ENCODE results near the gene HIBADH. TPM values are rescaled to one million over a fixed set of nuclear protein-coding genes. Genes with fewer than 3 reads are reported as not detected.

HIBADH gene
- 26.5 TPM for total RNA-seq (ENCODE audit: insufficient read depth, low replicate concordance)

- DNase-seq (ENCODE audit: low spot score), result peak; percentile 99
These were observed at the start of gene HIBADH for GRCh38 chr7:27662490-27663205. Gene HIBADH, minus strand, starts transcription at chr7:27662883. Its CDS starts 95 bp downstream, at chr7:27662788.

- no peak for DNase-seq (ENCODE audit: low spot score)
These were observed 49.5 kb upstream of the HIBADH start for GRCh38 chr7:27712217-27712616.

DNA sequence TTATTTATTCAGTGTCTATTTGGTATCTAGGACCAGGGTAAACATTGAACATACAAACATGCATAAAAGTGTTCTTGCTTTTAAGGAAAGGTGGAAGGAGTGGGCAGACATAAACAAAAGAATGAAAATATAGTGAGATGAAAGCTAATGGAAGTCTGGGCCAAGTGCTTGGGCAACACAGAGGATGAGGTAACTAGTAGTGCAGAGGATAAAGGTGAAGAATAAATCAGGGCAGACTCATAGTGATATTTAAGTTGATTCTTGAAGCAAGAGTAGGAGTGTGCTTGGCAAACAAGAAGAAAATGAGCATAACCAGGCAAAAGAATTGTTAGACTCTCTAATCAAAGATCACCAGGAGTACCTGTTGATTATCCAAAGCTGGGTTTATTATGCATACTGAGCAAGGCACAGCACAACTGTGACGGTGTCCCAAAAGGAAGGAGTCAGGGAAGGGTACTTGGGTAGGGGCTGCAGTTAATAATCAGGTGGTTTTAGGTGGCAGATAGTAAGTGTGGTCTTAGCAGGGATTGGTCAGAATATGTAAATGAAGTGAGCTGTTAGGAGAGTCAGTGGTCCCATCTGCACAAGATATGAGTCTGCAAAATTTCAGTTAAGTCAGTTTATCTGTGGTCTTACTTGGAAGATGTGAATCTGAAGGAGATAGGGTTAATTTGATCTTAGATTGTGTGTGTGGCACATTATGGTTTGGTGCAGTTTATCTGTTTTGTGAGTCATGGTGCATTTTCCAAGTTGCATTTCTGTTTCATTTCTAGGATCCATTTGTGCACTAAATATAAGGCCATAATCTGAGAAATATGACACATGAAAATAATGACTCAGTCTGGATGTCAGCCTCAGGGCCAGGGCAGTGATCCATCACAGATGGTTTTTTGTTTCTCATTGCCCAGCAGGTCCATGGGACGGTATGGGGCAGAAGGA is 46.7 kb upstream of the HIBADH start:
- DNase-seq (ENCODE audit: low spot score), result peak; percentile 76

GRCh38 chr7:27708485-27708884 is 45.8 kb upstream of the HIBADH start:
- DNase-seq (ENCODE audit: low spot score), result no peak

DNA sequence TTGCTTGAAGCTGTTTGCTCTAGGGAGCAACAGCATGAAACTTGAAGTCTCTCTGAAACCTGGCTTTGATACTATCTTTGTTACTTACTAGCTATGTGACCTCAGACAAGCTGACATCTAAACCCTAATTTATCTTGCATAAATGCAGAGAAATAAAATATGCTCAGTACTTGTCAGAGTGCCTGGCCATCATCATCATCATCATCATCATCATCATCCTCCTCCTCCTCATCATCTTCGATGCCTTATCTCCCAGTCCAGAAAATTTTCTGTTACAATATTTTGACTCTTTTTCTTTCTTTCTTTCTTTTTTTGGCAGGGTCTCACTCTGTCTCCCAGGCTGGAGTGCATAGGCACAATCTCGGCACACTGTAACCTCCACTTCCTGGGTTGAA is 42.5 kb upstream of the HIBADH start:
- DNase-seq (ENCODE audit: low spot score), result no peak

GRCh38 chr7:27704422-27705199 is 41.9 kb upstream of the HIBADH start:
- DNase-seq (ENCODE audit: low spot score), result peak; percentile 22

GRCh38 chr7:27703181-27703580 is 40.5 kb upstream of the HIBADH start:
- DNase-seq (ENCODE audit: low spot score), result no peak

- no peak for DNase-seq (ENCODE audit: low spot score)
These were observed 37.8 kb upstream of the HIBADH start for GRCh38 chr7:27700501-27700900.

GRCh38 chr7:27699751-27700150 is 37.1 kb upstream of the HIBADH start:
- no peak for DNase-seq (ENCODE audit: low spot score)

GRCh38 chr7:27697861-27698430 is 35.3 kb upstream of the HIBADH start:
- DNase-seq (ENCODE audit: low spot score), result no peak

DNA sequence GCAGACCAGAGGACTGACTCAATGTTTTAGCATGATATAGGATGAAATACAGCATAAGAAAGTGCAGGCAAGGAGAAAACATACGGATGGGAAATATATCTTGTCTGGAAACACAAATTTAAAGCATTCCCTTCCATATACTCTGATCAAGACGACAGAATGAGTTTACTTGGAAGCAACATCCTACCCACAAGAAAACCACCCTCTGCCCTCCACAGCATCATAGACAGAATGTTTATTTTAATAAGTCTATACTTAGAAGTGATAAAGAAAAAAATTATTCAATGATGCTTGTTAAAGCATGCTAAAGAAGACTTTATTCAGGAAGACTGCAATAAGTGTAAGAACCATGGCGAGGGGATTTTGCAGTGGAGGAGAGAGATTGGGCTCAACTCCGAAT is 32.4 kb upstream of the HIBADH start:
- no peak for DNase-seq (ENCODE audit: low spot score)

- no peak for DNase-seq (ENCODE audit: low spot score)
These were observed 31.1 kb upstream of the HIBADH start for GRCh38 chr7:27693794-27694193.

GRCh38 chr7:27690649-27691048 is 28.0 kb upstream of the HIBADH start:
- DNase-seq (ENCODE audit: low spot score), result no peak

GRCh38 chr7:27689591-27690164 is 27.0 kb upstream of the HIBADH start:
- DNase-seq (ENCODE audit: low spot score), result no peak

GRCh38 chr7:27689150-27689549 is 26.5 kb upstream of the HIBADH start:
- no peak for DNase-seq (ENCODE audit: low spot score)

- DNase-seq (ENCODE audit: low spot score), result no peak
These were observed 26.0 kb upstream of the HIBADH start for GRCh38 chr7:27688646-27689045.

DNA sequence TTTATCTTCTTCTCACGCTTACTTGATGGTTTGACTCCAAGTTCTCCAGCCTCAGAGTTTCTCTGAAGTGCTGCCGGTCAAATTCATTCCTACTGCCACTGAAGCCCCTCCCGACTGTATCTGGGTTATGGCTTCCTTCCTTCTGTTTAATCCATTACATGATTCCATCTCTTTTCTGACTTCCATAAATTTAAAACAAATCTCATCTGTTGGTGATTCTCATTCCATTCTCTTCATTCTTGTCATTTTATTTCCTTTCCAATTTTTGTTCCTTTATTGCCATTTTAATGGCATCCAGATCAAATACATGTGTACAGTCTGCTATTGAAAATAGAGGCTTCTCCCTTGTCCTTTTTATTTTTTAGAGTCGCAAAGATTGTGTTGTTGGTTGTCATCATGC is 25.4 kb upstream of the HIBADH start:
- DNase-seq (ENCODE audit: low spot score), result no peak

DNA sequence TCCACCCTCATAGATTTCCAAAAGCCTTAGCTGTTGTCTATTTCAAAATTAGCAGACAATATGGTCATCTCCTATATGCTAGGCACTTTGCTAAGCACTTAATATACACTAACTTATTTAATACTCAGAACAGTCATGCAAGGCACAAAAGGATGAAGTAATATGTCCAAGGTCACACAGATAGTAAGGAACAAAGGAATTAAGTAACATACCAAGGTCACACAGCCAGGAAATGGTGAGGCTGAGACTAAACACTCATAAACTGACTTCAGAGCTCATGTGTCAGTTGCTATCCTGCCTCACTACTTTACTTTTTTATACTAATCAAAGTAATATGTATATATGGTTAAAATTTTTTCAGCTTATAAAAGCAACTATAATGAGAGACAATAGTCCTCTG is 23.6 kb upstream of the HIBADH start:
- no peak for DNase-seq (ENCODE audit: low spot score)

- DNase-seq (ENCODE audit: low spot score), result no peak
These were observed 23.2 kb upstream of the HIBADH start for GRCh38 chr7:27685893-27686292.

DNA sequence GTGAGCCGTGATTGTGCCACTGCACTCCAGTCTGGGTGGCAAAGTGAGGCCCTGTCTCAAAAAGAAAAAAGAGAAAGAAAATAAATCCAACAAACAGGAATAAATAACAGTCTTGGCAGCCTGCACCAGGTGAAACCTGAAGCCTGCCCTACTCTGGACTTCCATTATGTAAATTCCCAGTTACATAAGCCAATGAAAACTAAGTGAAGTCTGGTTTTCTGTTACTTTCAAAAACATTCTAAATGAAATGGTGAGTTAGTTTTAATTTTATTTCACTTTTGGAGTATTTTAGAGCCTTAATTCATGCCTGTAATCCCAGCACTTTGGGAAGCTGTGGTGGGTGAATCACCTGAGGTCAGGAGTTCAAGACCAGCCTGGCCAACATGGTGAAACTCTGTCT is 22.5 kb upstream of the HIBADH start:
- no peak for DNase-seq (ENCODE audit: low spot score)

DNA sequence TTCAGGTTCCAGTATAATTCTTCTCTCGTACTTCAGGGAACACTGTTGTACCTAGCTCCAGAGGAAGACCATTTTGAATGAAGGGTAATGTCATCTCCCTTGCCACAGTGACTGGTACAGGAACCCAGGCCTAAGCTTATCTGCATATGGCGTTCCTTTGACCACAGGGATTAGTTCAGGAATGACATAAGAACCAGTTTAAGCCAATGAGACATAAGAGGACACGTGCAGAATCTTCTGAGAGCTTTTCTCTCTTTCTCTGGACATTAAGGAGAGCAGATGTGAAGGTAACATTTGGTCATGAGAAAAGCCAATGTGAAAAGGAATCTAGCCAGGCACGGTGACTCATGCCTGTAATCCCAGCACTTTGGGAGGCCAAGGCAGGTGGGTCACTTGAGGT is 21.8 kb upstream of the HIBADH start:
- DNase-seq (ENCODE audit: low spot score), result no peak
